ENCODE data around the gene LIX1L. TPM values are rescaled to one million over a fixed set of nuclear protein-coding genes. Genes with fewer than 3 reads are reported as not detected.
"Not testable (repeated sequence)": the region's sequence is repeated elsewhere in the genome, so short reads cannot be mapped to it uniquely, and the experiment has no call there.

The LIX1L gene
- total and polyA plus RNA-seq, 9 donors = 28.7 to 102 (median 69.4) TPM

DNA sequence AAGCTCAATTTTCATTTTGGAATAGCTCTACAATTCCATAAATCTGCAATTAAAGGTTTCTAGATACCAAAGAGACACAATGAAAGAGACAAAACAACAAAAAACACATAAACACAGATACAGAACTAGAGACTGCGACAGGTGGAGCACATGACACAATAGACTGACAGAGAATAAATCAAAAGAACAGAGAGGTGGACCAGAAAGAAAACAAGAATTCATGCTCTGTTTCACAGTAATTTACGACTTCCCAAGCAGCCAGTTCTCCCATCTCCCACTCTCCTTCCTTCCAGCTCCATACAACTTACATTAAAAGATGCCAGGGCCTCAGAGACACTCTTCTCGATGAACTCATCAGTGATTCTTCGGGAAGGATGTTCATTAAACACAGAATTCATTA, 15.4 kb downstream of the LIX1L start:
- H3K4me1 ChIP-seq (ENCODE audit: insufficient read depth) = no peaks in the 10 kb centered on the region
- no peaks in the 10 kb centered on the region for H3K27me3 ChIP-seq
- H3K27ac ChIP-seq = no peak overlapping the region
- H3K4me3 ChIP-seq = no peak overlapping the region
- no peak for DNase-seq
- WGBS, 3 donors = 36 to 52% (median 42%) methylated on average over 4 of the region's 4 CpGs
- TF ChIP-seq POLR2A (IDR thresholded peaks at IDR 0.05) (no peak), EP300 (IDR thresholded peaks at IDR 0.05) (no peak)
- TF ChIP-seq, protein P1, sequence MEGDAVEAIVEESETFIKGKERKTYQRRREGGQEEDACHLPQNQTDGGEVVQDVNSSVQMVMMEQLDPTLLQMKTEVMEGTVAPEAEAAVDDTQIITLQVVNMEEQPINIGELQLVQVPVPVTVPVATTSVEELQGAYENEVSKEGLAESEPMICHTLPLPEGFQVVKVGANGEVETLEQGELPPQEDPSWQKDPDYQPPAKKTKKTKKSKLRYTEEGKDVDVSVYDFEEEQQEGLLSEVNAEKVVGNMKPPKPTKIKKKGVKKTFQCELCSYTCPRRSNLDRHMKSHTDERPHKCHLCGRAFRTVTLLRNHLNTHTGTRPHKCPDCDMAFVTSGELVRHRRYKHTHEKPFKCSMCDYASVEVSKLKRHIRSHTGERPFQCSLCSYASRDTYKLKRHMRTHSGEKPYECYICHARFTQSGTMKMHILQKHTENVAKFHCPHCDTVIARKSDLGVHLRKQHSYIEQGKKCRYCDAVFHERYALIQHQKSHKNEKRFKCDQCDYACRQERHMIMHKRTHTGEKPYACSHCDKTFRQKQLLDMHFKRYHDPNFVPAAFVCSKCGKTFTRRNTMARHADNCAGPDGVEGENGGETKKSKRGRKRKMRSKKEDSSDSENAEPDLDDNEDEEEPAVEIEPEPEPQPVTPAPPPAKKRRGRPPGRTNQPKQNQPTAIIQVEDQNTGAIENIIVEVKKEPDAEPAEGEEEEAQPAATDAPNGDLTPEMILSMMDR (IDR thresholded peaks at IDR 0.05) = no peak
- intact Hi-C loops (cut with DNase I) = no loop called here
- no peaks in the 10 kb centered on the region for H3K36me3 ChIP-seq
- H3K9me3 ChIP-seq = no peaks in the 10 kb centered on the region

DNA sequence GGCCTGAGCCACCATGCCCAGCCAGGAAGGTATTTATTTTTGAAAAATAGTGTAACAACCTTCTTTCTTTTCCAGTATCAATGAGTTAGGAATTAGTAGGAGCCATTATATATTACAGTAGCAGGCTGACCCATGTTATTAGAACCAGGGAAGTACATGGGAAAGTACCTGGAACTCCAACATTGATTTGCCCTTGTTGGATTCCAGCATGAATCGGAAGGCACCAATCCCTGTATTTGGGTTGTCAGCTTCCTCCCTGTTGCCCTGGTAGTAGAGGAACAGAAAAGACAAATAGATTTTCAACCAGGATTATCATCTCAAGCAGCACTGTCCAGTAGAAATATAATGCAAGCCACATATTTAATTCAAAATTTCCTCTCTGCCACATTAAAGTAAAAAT, 20.4 kb downstream of the LIX1L start:
- no peak overlapping the region for H3K4me3 ChIP-seq
- H3K27ac ChIP-seq = no peak overlapping the region
- WGBS, 3 donors = 88 to 96% (median 88%) methylated on average over 1 of the region's 1 CpG
- H3K9me3 ChIP-seq = no peaks in the 10 kb centered on the region
- TF ChIP-seq, protein P1 (IDR thresholded peaks at IDR 0.05) = no peak
- TF ChIP-seq EP300 (IDR thresholded peaks at IDR 0.05) (no peak), POLR2A (IDR thresholded peaks at IDR 0.05) (no peak)
- no peaks in the 10 kb centered on the region for H3K27me3 ChIP-seq
- H3K4me1 ChIP-seq (ENCODE audit: insufficient read depth) = no peaks in the 10 kb centered on the region
- intact Hi-C loops (cut with DNase I) = no loop called here
- no peaks in the 10 kb centered on the region for H3K36me3 ChIP-seq
- DNase-seq = no peak

DNA sequence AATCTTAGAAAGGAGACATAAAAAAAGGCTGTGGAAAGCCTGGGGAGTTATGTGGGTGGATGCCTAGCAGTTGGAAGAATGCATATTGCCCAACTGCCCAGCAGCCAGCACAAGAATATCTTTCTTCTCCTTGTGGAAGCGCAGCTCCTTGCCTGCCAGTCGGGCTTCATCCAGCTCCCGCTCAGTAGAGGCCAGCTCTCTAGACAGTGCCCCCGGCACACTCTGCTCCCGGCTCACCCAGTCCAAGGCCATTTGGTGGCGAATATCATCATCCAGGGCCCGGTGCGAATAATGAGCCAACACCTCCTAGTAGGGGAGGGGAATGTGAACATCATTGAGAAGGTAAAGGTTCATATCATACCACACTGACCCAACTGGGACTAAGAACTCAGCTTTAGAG, 21.6 kb downstream of the LIX1L start:
- H3K9me3 ChIP-seq = no peaks in the 10 kb centered on the region
- 81 to 87% (median 84%) methylated on average over 8 of the region's 8 CpGs for WGBS, 3 donors
- H3K4me3 ChIP-seq = no peak overlapping the region
- no peak for DNase-seq
- intact Hi-C loops (cut with DNase I) = no loop called here
- H3K27me3 ChIP-seq = no peaks in the 10 kb centered on the region
- TF ChIP-seq EP300 (IDR thresholded peaks at IDR 0.05) = no peak
- TF ChIP-seq, protein P1 (IDR thresholded peaks at IDR 0.05) = no peak
- H3K4me1 ChIP-seq (ENCODE audit: insufficient read depth) = no peaks in the 10 kb centered on the region
- H3K36me3 ChIP-seq = no peaks in the 10 kb centered on the region
- H3K27ac ChIP-seq = no peak overlapping the region

DNA sequence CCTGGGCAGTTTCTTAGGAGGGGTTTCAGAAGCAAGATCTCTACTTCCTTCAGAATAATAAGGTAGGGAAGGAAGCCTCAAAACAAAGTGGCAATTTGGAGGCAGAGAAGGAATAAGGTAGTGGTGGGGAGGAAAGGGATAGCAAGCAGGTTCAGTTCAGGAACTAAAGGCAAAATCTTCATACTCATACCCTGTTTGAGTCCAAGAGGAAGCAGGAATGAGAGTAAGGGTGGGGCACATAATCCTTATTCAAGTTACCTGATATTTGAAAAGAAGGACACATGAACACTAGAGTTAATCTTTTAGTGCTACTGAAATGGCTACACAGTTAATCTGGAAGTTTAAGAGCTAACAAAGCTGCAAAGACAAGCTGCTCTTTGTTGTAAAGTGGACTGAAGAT, 22.1 kb downstream of the LIX1L start:
- no peak overlapping the region for H3K4me3 ChIP-seq
- no peak overlapping the region for H3K27ac ChIP-seq
- H3K9me3 ChIP-seq = no peaks in the 10 kb centered on the region
- intact Hi-C loops (cut with DNase I) = no loop called here
- no peak for TF ChIP-seq POLR2A (IDR thresholded peaks at IDR 0.05)
- no peaks in the 10 kb centered on the region for H3K4me1 ChIP-seq (ENCODE audit: insufficient read depth)
- H3K36me3 ChIP-seq = no peaks in the 10 kb centered on the region
- H3K27me3 ChIP-seq = no peaks in the 10 kb centered on the region
- DNase-seq = no peak

DNA sequence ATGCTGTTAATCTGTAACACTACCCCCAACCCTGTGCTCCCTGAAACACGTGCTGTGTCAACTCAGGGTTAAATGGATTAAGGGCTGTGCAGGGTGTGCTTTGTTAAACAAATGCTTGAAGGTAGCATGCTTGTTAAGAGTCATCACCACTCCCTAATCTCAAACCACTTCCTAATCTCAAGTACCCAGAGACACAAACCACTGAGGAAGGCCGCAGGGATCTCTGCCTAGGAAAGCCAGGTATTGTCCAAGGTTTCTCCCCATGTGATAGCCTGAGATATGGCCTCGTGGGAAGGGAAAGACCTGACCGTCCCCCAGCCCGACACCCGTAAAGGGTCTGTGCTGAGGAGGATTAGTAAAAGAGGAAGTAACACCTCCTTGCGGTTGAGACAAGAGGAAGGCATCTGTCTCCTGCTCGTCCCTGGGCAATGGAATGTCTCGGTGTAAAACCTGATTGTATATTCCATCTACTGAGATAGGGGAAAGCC, 25.3 kb downstream of the LIX1L start:
- H3K9me3 ChIP-seq; H3K4me1 ChIP-seq (ENCODE audit: insufficient read depth); H3K27ac ChIP-seq; intact Hi-C loops (cut with DNase I); H3K4me3 ChIP-seq; H3K36me3 ChIP-seq; H3K27me3 ChIP-seq; DNase-seq: not testable (repeated sequence)
- 60 to 68% (median 66%) methylated on average over 9 of the region's 9 CpGs for WGBS, 3 donors
